HG03469 (cell line): ENCODE results near the gene PPP1R2.

Experiments used
- ATAC-seq: cut with Tn5 transposase; IDR thresholded peaks from one replicate; pipeline ENCODE4 v1.9.1; 2021; ENCODE audit warnings: mild to moderate bottlenecking, moderate library complexity, moderate number of reproducible peaks; ENCODE audit not compliant: unreplicated experiment

PPP1R2 gene

GRCh38 chr3:195566797-195567196 lies 23.7 kb upstream of the PPP1R2 start:
- no peak for ATAC-seq

GRCh38 chr3:195565716-195566115 lies 22.6 kb upstream of the PPP1R2 start:
- ATAC-seq, result no peak

GRCh38 chr3:195563317-195563716 lies 20.2 kb upstream of the PPP1R2 start:
- no peak for ATAC-seq

- no peak for ATAC-seq
These were observed 16.7 kb upstream of the PPP1R2 start for GRCh38 chr3:195559723-195560409.

GRCh38 chr3:195558602-195559001 lies 15.5 kb upstream of the PPP1R2 start:
- ATAC-seq, result no peak

GRCh38 chr3:195557322-195557721 lies 14.2 kb upstream of the PPP1R2 start:
- no peak for ATAC-seq

GRCh38 chr3:195556390-195556789 lies 13.3 kb upstream of the PPP1R2 start:
- ATAC-seq, result no peak

- no peak for ATAC-seq
These were observed 12.0 kb upstream of the PPP1R2 start for GRCh38 chr3:195555110-195555509.

GRCh38 chr3:195554458-195554857 lies 11.3 kb upstream of the PPP1R2 start:
- ATAC-seq, result no peak

- ATAC-seq, result no peak
These were observed 10.1 kb upstream of the PPP1R2 start for GRCh38 chr3:195553268-195553667.

- no peak for ATAC-seq
These were observed 8.4 kb upstream of the PPP1R2 start for GRCh38 chr3:195551381-195551978.

- no peak for ATAC-seq
These were observed 7.6 kb upstream of the PPP1R2 start for GRCh38 chr3:195550723-195551122.

GRCh38 chr3:195549931-195550519 lies 6.9 kb upstream of the PPP1R2 start:
- ATAC-seq, result no peak

- no peak for ATAC-seq
These were observed 5.9 kb upstream of the PPP1R2 start for GRCh38 chr3:195548987-195549386.

- no peak for ATAC-seq
These were observed 5.4 kb upstream of the PPP1R2 start for GRCh38 chr3:195548501-195548900.

- no peak for ATAC-seq
These were observed 4.9 kb upstream of the PPP1R2 start for GRCh38 chr3:195548006-195548405.

- ATAC-seq, result no peak
These were observed 3.0 kb upstream of the PPP1R2 start for GRCh38 chr3:195546130-195546560.

GRCh38 chr3:195544634-195545033 lies 1.5 kb upstream of the PPP1R2 start:
- ATAC-seq, result no peak

GRCh38 chr3:195544230-195544536 lies 1.1 kb upstream of the PPP1R2 start:
- no peak for ATAC-seq

GRCh38 chr3:195543500-195544229 lies 540 bp upstream of the PPP1R2 start:
- no peak for ATAC-seq

- no peak for ATAC-seq
These were observed 818 bp downstream of the PPP1R2 start for GRCh38 chr3:195542316-195542697.

- no peak for ATAC-seq
These were observed 2.6 kb downstream of the PPP1R2 start for GRCh38 chr3:195540511-195540910.
